Measurements from ENCODE around the gene CHMP1A.

The CHMP1A gene

GRCh38 chr16:89660146-89660545 lies 2.6 kb upstream of the CHMP1A start:
- peaks cover 6% of the 10 kb centered on the region for H3K79me1 ChIP-seq (ENCODE audit: low read length)
- H2BK5ac ChIP-seq (ENCODE audit: low read depth, low read length, poor library complexity), result no peak overlapping the region
- no peak overlapping the region for H3K4me3 ChIP-seq (ENCODE audit: low read depth, low read length)
- no peak overlapping the region for H3K9ac ChIP-seq (ENCODE audit: low read length)
- H3K4ac ChIP-seq (ENCODE audit: low read depth, low read length), result no peak overlapping the region
- peaks cover 27 to 29% of the 10 kb centered on the region in 2 experiments for H3K36me3 ChIP-seq (ENCODE audit: control insufficient read depth in 1 of 2, insufficient read depth in 2 of 2, low read length in 2 of 2)
- no peak overlapping the region for H4K91ac ChIP-seq (ENCODE audit: low read depth, low read length)
- no peak for DNase-seq
- peaks cover 17% of the 10 kb centered on the region for H3K79me2 ChIP-seq (ENCODE audit: control insufficient read depth, insufficient read depth, low read length, poor library complexity)
- no peak overlapping the region for H4K12ac ChIP-seq (ENCODE audit: low read depth, low read length)
- H3K4me2 ChIP-seq (ENCODE audit: low read length), result no peak overlapping the region
- no peak overlapping the region for H3K18ac ChIP-seq (ENCODE audit: low read length)
- H3K23ac ChIP-seq (ENCODE audit: low read length), result no peak overlapping the region
- H3K4me1 ChIP-seq (ENCODE audit: control insufficient read depth in 1 of 2, insufficient read depth in 2 of 2, low read length in 2 of 2), result peaks cover 12 to 13% of the 10 kb centered on the region in 2 experiments
- H3K27me3 ChIP-seq (ENCODE audit: insufficient read depth, low read length), result no peaks in the 10 kb centered on the region
- H2AFZ ChIP-seq (ENCODE audit: insufficient read depth, low read length, poor library complexity), result no peak overlapping the region
- H3K14ac ChIP-seq (ENCODE audit: low read length), result no peak overlapping the region
- H2BK12ac ChIP-seq (ENCODE audit: low read length), result no peak overlapping the region
- no peak overlapping the region for H4K8ac ChIP-seq (ENCODE audit: low read depth, low read length)
- no peak overlapping the region for H2AK5ac ChIP-seq (ENCODE audit: low read length)
- H2BK120ac ChIP-seq (ENCODE audit: insufficient read depth, low read length, poor library complexity), result no peak overlapping the region
- no CpG with 5 or more reads among the region's 7 CpGs for WGBS (ENCODE audit: extremely low coverage, insufficient coverage, insufficient read length)
- no peak overlapping the region for H3K27ac ChIP-seq (ENCODE audit: low read depth, low read length)
- H3K9me3 ChIP-seq (ENCODE audit: insufficient read depth, low read depth, low read length), result peaks cover 8% of the 10 kb centered on the region

- Histone ChIP-seq H3K27ac (ENCODE audit: low read depth, low read length) (peak overlapping the region; percentile 68), H3K18ac (ENCODE audit: low read length) (peak overlapping the region; percentile 55), H3K4me1 (ENCODE audit: control insufficient read depth in 1 of 2, insufficient read depth in 2 of 2, low read length in 2 of 2) (peaks cover 12 to 13% of the 10 kb centered on the region in 2 experiments), H3K4me2 (ENCODE audit: low read length) (peak overlapping the region; percentile 65), H4K91ac (ENCODE audit: low read depth, low read length) (peak overlapping the region; percentile 29), H3K9me3 (ENCODE audit: insufficient read depth, low read depth, low read length) (peaks cover 3% of the 10 kb centered on the region), H3K79me1 (ENCODE audit: low read length) (peaks cover 6% of the 10 kb centered on the region), H2BK120ac (ENCODE audit: insufficient read depth, low read length, poor library complexity) (no peak overlapping the region), H3K27me3 (ENCODE audit: insufficient read depth, low read length) (no peaks in the 10 kb centered on the region), H3K14ac (ENCODE audit: low read length) (peak overlapping the region; percentile 83), H4K8ac (ENCODE audit: low read depth, low read length) (peak overlapping the region; percentile 82), H3K79me2 (ENCODE audit: control insufficient read depth, insufficient read depth, low read length, poor library complexity) (peaks cover 17% of the 10 kb centered on the region), H2BK5ac (ENCODE audit: low read depth, low read length, poor library complexity) (peak overlapping the region; percentile 70), H3K23ac (ENCODE audit: low read length) (no peak overlapping the region), H2AFZ (ENCODE audit: insufficient read depth, low read length, poor library complexity) (peak overlapping the region; percentile 85), H2AK5ac (ENCODE audit: low read length) (no peak overlapping the region), H4K12ac (ENCODE audit: low read depth, low read length) (no peak overlapping the region), H3K4ac (ENCODE audit: low read depth, low read length) (peak overlapping the region; percentile 25), H2BK12ac (ENCODE audit: low read length) (no peak overlapping the region), H3K36me3 (ENCODE audit: control insufficient read depth in 1 of 2, insufficient read depth in 2 of 2, low read length in 2 of 2) (peaks cover 20 to 22% of the 10 kb centered on the region in 2 experiments), H3K9ac (ENCODE audit: low read length) (peak overlapping the region; percentile 87), H3K4me3 (ENCODE audit: low read depth, low read length) (peak overlapping the region; percentile 97)
- WGBS (ENCODE audit: extremely low coverage, insufficient coverage, insufficient read length), result no CpG with 5 or more reads among the region's 27 CpGs
- peak in 1 of 2 donors; percentile 27 for DNase-seq
Measured at GRCh38 chr16:89658221-89658879, 842 bp upstream of the CHMP1A start.

DNA sequence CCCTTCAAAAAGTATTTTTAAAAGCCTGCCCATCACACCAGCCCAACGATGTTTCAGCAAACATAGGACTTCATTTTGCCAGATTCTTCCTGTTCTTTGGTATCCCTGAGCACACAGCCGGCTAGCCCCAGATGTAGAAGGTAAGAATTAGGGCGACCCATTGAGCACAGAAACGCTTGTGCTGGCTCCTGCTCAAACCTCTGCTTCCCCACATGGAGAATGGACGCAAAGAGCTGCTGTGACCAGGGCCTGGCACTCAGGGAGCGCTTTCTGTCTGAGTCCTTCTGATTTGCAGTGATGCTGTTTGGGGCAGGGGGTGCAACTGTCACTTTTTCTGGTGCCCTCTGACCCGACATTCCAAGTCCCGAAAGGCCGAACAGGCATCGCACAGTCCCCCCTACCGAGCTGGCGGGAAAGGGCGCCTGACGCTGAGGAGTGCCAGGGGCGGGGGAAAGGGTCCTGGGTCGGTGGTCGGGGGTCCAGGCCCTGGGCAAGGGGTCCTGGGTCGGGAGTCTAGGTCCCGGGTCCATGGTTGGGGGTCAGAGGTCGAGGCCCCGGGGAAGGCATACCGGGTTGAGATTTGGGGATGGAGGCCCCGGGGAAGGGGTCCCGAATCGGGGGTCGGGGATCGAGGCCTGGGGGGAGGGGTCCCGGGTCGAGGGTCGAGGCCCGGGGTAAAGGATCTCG lies 930 bp downstream of the CHMP1A start:
- Histone ChIP-seq H3K14ac (ENCODE audit: low read length) (no peak overlapping the region), H3K27ac (ENCODE audit: low read depth, low read length) (no peak overlapping the region), H3K27me3 (ENCODE audit: insufficient read depth, low read length) (no peaks in the 10 kb centered on the region), H3K23ac (ENCODE audit: low read length) (no peak overlapping the region), H3K4me1 (ENCODE audit: control insufficient read depth in 1 of 2, insufficient read depth in 2 of 2, low read length in 2 of 2) (peaks cover 12 to 13% of the 10 kb centered on the region in 2 experiments), H2BK5ac (ENCODE audit: low read depth, low read length, poor library complexity) (no peak overlapping the region), H2BK12ac (ENCODE audit: low read length) (no peak overlapping the region), H4K91ac (ENCODE audit: low read depth, low read length) (peak overlapping the region; percentile 96), H3K36me3 (ENCODE audit: control insufficient read depth in 1 of 2, insufficient read depth in 2 of 2, low read length in 2 of 2) (peaks cover 22 to 28% of the 10 kb centered on the region in 2 experiments), H3K9me3 (ENCODE audit: insufficient read depth, low read depth, low read length) (peaks cover 2% of the 10 kb centered on the region), H3K18ac (ENCODE audit: low read length) (no peak overlapping the region), H2BK120ac (ENCODE audit: insufficient read depth, low read length, poor library complexity) (no peak overlapping the region), H3K79me2 (ENCODE audit: control insufficient read depth, insufficient read depth, low read length, poor library complexity) (peaks cover 17% of the 10 kb centered on the region), H3K4ac (ENCODE audit: low read depth, low read length) (peak overlapping the region; percentile 96), H3K4me3 (ENCODE audit: low read depth, low read length) (peak overlapping the region; percentile 97), H4K8ac (ENCODE audit: low read depth, low read length) (no peak overlapping the region), H4K12ac (ENCODE audit: low read depth, low read length) (no peak overlapping the region), H3K79me1 (ENCODE audit: low read length) (peaks cover 6% of the 10 kb centered on the region), H2AFZ (ENCODE audit: insufficient read depth, low read length, poor library complexity) (no peak overlapping the region), H3K9ac (ENCODE audit: low read length) (no peak overlapping the region), H2AK5ac (ENCODE audit: low read length) (no peak overlapping the region), H3K4me2 (ENCODE audit: low read length) (peak overlapping the region; percentile 70)
- WGBS (ENCODE audit: extremely low coverage, insufficient coverage, insufficient read length), result no CpG with 5 or more reads among the region's 32 CpGs
- DNase-seq, result peak in 1 of 2 donors; percentile 12

DNA sequence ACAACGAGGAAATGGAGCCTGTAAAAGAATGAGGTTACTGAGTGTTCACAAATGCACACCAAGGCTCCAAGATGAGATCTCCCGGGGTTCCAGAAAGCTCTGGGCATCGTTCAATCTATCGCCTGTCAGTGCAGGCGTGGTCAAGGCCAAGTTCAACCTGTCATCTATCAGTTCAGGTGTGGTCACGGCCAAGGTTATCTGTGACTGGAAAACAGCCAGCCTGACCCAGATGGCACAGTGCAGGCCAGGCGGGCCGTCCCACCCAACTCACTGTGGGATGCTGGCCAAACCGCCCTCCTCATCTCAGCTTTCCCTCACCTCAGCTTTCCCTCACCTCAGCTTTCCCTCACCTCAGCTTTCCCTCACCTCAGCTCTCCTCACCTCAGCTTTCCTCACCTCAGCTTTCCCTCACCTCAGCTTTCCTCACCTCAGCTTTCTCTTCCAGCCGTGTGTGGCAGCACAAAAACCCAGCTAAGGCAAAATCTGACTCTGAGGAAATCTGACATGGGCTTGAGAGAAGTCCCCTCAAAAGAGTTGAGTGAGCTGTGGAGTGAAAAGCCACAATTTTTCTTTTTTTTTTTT lies 2.4 kb downstream of the CHMP1A start:
- Histone ChIP-seq H3K18ac (ENCODE audit: low read length) (no peak overlapping the region), H3K9ac (ENCODE audit: low read length) (no peak overlapping the region), H4K12ac (ENCODE audit: low read depth, low read length) (no peak overlapping the region), H3K79me1 (ENCODE audit: low read length) (peaks cover 6% of the 10 kb centered on the region), H3K27ac (ENCODE audit: low read depth, low read length) (no peak overlapping the region), H3K36me3 (ENCODE audit: control insufficient read depth in 1 of 2, insufficient read depth in 2 of 2, low read length in 2 of 2) (peaks cover 24 to 28% of the 10 kb centered on the region in 2 experiments), H2BK5ac (ENCODE audit: low read depth, low read length, poor library complexity) (no peak overlapping the region), H3K79me2 (ENCODE audit: control insufficient read depth, insufficient read depth, low read length, poor library complexity) (peaks cover 17% of the 10 kb centered on the region), H4K91ac (ENCODE audit: low read depth, low read length) (no peak overlapping the region), H3K27me3 (ENCODE audit: insufficient read depth, low read length) (no peaks in the 10 kb centered on the region), H3K9me3 (ENCODE audit: insufficient read depth, low read depth, low read length) (no peaks in the 10 kb centered on the region), H4K8ac (ENCODE audit: low read depth, low read length) (no peak overlapping the region), H3K4ac (ENCODE audit: low read depth, low read length) (peak overlapping the region; percentile 0), H3K23ac (ENCODE audit: low read length) (no peak overlapping the region), H3K4me2 (ENCODE audit: low read length) (no peak overlapping the region), H2BK120ac (ENCODE audit: insufficient read depth, low read length, poor library complexity) (no peak overlapping the region), H2BK12ac (ENCODE audit: low read length) (no peak overlapping the region), H3K14ac (ENCODE audit: low read length) (no peak overlapping the region), H3K4me1 (ENCODE audit: control insufficient read depth in 1 of 2, insufficient read depth in 2 of 2, low read length in 2 of 2) (peaks cover 12 to 13% of the 10 kb centered on the region in 2 experiments), H3K4me3 (ENCODE audit: low read depth, low read length) (peak overlapping the region; percentile 39), H2AK5ac (ENCODE audit: low read length) (no peak overlapping the region), H2AFZ (ENCODE audit: insufficient read depth, low read length, poor library complexity) (no peak overlapping the region)
- no peak for DNase-seq
- no CpG with 5 or more reads among the region's 10 CpGs for WGBS (ENCODE audit: extremely low coverage, insufficient coverage, insufficient read length)

Measured in trophoblast cell (in vitro differentiated cells and primary cell).